Spleen (tissue), 11 donors: ENCODE results near the gene ZNF862. TPM values are rescaled to one million over a fixed set of nuclear protein-coding genes. Genes with fewer than 3 reads are reported as not detected.

Experiments used
- DNase-seq: peaks from one replicate; pipeline ENCODE4 v3.0.0-alpha.2; 2020
- H3K27ac ChIP-seq, 8 donors: fragments of 200-600 bp; sonication (generic) in 7 of 8; 1 replicate in 4 of 8; 2 replicates in 4 of 8; pipeline versions ENCODE4 v1.5.0 to v1.8.0; 2016 to 2021; ENCODE audit warnings: inconsistent platforms in 4 of 8, mild to moderate bottlenecking in 4 of 8, moderate library complexity in 1 of 8
- H3K27me3 ChIP-seq, 7 donors: fragments of 200-600 bp; sonication (generic) in 6 of 7; replicated peaks in 1 of 7; 1 replicate in 4 of 7; 2 replicates in 3 of 7; pipeline versions ENCODE4 v1.5.0 to v1.8.0; 2016 to 2021; ENCODE audit warnings: inconsistent platforms in 3 of 7, mild to moderate bottlenecking in 1 of 7
- H3K36me3 ChIP-seq, 6 donors: fragments of 200-600 bp; sonication (generic) in 5 of 6; 1 replicate in 4 of 6; 2 replicates in 2 of 6; pipeline versions ENCODE4 v1.5.0 to v1.8.0; 2016 to 2021; ENCODE audit warnings: inconsistent platforms in 2 of 6
- H3K4me1 ChIP-seq, 6 donors: fragments of 200-600 bp; sonication (generic) in 5 of 6; 1 replicate in 3 of 6; 2 replicates in 3 of 6; pipeline versions ENCODE4 v1.5.0 to v1.8.0; 2016 to 2021; ENCODE audit warnings: inconsistent platforms in 3 of 6
- H3K4me3 ChIP-seq, 8 donors: fragments of 200-600 bp; sonication (generic) in 7 of 8; 1 replicate in 4 of 8; 2 replicates in 4 of 8; pipeline versions ENCODE4 v1.5.0 to v1.8.0; 2016 to 2021; ENCODE audit warnings: inconsistent platforms in 4 of 8, mild to moderate bottlenecking in 4 of 8, moderate library complexity in 2 of 8
- H3K9me3 ChIP-seq, 8 donors: fragments of 200-600 bp; sonication (generic) in 7 of 8; 1 replicate in 4 of 8; 2 replicates in 4 of 8; pipeline versions ENCODE4 v1.5.0 to v1.8.0; 2016 to 2021; ENCODE audit warnings: inconsistent platforms in 4 of 8
- CTCF ChIP-seq, 11 experiments: fragments of 200-600 bp in 7 of 11; fragments of 450-650 bp in 4 of 11; sonication (generic) in 4 of 11; IDR thresholded peaks in 8 of 11; conservative IDR thresholded peaks in 3 of 11; 1 replicate in 7 of 11; 2 replicates in 4 of 11; pipeline versions ENCODE4 v1.4.0 to v1.8.0; 2016 to 2021; ENCODE audit warnings: antibody characterized with exemption in 11 of 11, inconsistent platforms in 4 of 11, mild to moderate bottlenecking in 1 of 11
- POLR2A ChIP-seq, 3 donors: fragments of 450-650 bp; IDR thresholded peaks; one replicate each; pipeline ENCODE4 v1.5.1; 2017; ENCODE audit warnings: antibody characterized with exemption in 3 of 3, mild to moderate bottlenecking in 1 of 3
- POLR2AphosphoS5 ChIP-seq, 3 donors: sonication (generic); formaldehyde crosslinking; IDR thresholded peaks; one replicate each; pipeline ENCODE4 v1.5.1; 2017; ENCODE audit warnings: antibody characterized with exemption in 3 of 3
- WGBS, 5 donors: extraction: QIAGEN DNeasy Blood & Tissue Kit in 3 of 5; methylation state at CpG; one replicate each; pipeline versions ENCODE4 v1.1.5 to v1.1.7; 2013 to 2018; 5-methylcytosine and 5-hydroxymethylcytosine counted together
- intact Hi-C: fragments of 100-400 bp; cut with DNase I; formaldehyde crosslinking; loops from one replicate; pipeline ENCODE4 v1.15.0; 2023; ENCODE audit warnings: low total_unique reads
- polyA plus RNA-seq, 3 donors: library from polyadenylated mRNA; stranded (reverse); fragments of 200-250 nt; gene quantifications; one replicate each; pipeline ENCODE4 v1.2.1, GENCODE V29; 2013
- total RNA-seq, 7 donors: library from RNA; depleted of rRNA in 3 of 7; stranded (reverse); fragments of >200 nt in 3 of 7; fragmentation: NEBNext Ultra II Directional in 4 of 7; extraction: Animal tissue kit (Norgen Biotek cat#: 25700) in 4 of 7; gene quantifications; one replicate each; pipeline versions ENCODE4 v1.1.0 to v1.2.1, GENCODE V29; 2016 to 2021
- donor health status: healthy with polysubstance abuse.
- donor health status: DM: no; HTN: no; CAD: no; lungs with moderate emphysema.
- donor health status: DM: no; HTN: no; CAD: no.
- donor health status: Bipolar disorder and iron deficiency.
- donor health status: healthy.
- donor health status: DM: no; HTN: no; CAD: no.
- donor health status: DM: yes; HTN: yes; CAD: no.

Gene ZNF862
- total and polyA plus RNA-seq, 10 donors, result 4.4 to 39.8 (median 25.4) TPM

GRCh38 chr7:149832332-149833041 lies 5.7 kb upstream of the ZNF862 start:
- Histone ChIP-seq H3K27ac (no peak overlapping the region), H3K9me3 (no peaks in the 10 kb centered on the region), H3K4me3 (no peak overlapping the region), H3K36me3 (no peaks in the 10 kb centered on the region), H3K4me1 (peaks cover 0 to 2% (median under 1%) of the 10 kb centered on the region in 6 donors), H3K27me3 (peaks cover 0 to 30% (median 0%) of the 10 kb centered on the region in 7 donors)
- TF ChIP-seq POLR2A (IDR thresholded peaks at IDR 0.05) (no peak), POLR2AphosphoS5 (IDR thresholded peaks at IDR 0.05) (no peak), CTCF (IDR thresholded peaks at IDR 0.05 in 8 of 11, conservative IDR thresholded peaks at IDR 0.05 in 3 of 11) (no peak)
- intact Hi-C loops, result no loop called here
- DNase-seq, result peak; percentile 69
- WGBS, 5 donors, result 68 to 88% (median 80%) methylated on average over 8 to 13 of the region's 13 CpGs

GRCh38 chr7:149833495-149834130 lies 4.6 kb upstream of the ZNF862 start:
- intact Hi-C loops, result no loop called here
- peaks cover 0 to 9% (median 6%) of the 10 kb centered on the region in 6 donors for H3K4me1 ChIP-seq
- DNase-seq, result peak; percentile 54
- no peak overlapping the region for H3K4me3 ChIP-seq
- H3K27me3 ChIP-seq, result peaks cover 0 to 30% (median 0%) of the 10 kb centered on the region in 7 donors
- no peaks in the 10 kb centered on the region for H3K9me3 ChIP-seq
- TF ChIP-seq CTCF (IDR thresholded peaks at IDR 0.05 in 8 of 11, conservative IDR thresholded peaks at IDR 0.05 in 3 of 11) (no peak), POLR2A (IDR thresholded peaks at IDR 0.05) (no peak), POLR2AphosphoS5 (IDR thresholded peaks at IDR 0.05) (no peak)
- H3K27ac ChIP-seq, result no peak overlapping the region
- H3K36me3 ChIP-seq, result no peaks in the 10 kb centered on the region
- WGBS, 5 donors, result 80 to 89% (median 85%) methylated on average over 11 to 12 of the region's 12 CpGs

- Histone ChIP-seq H3K27me3 (peaks cover 0 to 30% (median 0%) of the 10 kb centered on the region in 7 donors), H3K4me1 (peaks cover 6 to 19% (median 14%) of the 10 kb centered on the region in 6 donors), H3K4me3 (no peak overlapping the region), H3K36me3 (no peaks in the 10 kb centered on the region), H3K9me3 (no peaks in the 10 kb centered on the region), H3K27ac (no peak overlapping the region)
- intact Hi-C loops, result no loop called here
- DNase-seq, result no peak
- TF ChIP-seq POLR2A (IDR thresholded peaks at IDR 0.05) (no peak), CTCF (IDR thresholded peaks at IDR 0.05 in 8 of 11, conservative IDR thresholded peaks at IDR 0.05 in 3 of 11) (no peak), POLR2AphosphoS5 (IDR thresholded peaks at IDR 0.05) (no peak)
- 72 to 89% (median 82%) methylated on average over 8 of the region's 8 CpGs for WGBS, 5 donors
Measured at GRCh38 chr7:149834601-149835000, 3.6 kb upstream of the ZNF862 start.

- 32 to 83% (median 55%) methylated on average over 1 of the region's 1 CpG for WGBS, 5 donors
- H3K4me3 ChIP-seq, result no peak overlapping the region
- intact Hi-C loops, result no loop called here
- no peak for DNase-seq
- H3K4me1 ChIP-seq, result peaks cover 6 to 26% (median 17%) of the 10 kb centered on the region in 6 donors
- H3K27me3 ChIP-seq, result peaks cover 0 to 23% (median 0%) of the 10 kb centered on the region in 7 donors
- H3K27ac ChIP-seq, result no peak overlapping the region
- no peaks in the 10 kb centered on the region for H3K9me3 ChIP-seq
- no peaks in the 10 kb centered on the region for H3K36me3 ChIP-seq
- TF ChIP-seq POLR2AphosphoS5 (IDR thresholded peaks at IDR 0.05) (no peak), POLR2A (IDR thresholded peaks at IDR 0.05) (no peak), CTCF (IDR thresholded peaks at IDR 0.05 in 8 of 11, conservative IDR thresholded peaks at IDR 0.05 in 3 of 11) (no peak)
Measured at GRCh38 chr7:149836434-149836833, 1.7 kb upstream of the ZNF862 start.
